HEK293T (cell line): ENCODE results near the gene COL5A1.

Experiments used
- CTCF ChIA-PET: fragments of 350-600 bp; formaldehyde crosslinking; extraction: SDS; loops from one replicate; lab custom pipeline; 2021; ENCODE audit warnings: antibody characterized with exemption, inconsistent platforms; lab: Yijun Ruan, JAX
- POLR2A ChIA-PET: fragments of 350-600 bp; formaldehyde crosslinking; extraction: SDS; loops from one replicate; lab custom pipeline; 2020; ENCODE audit warnings: antibody characterized with exemption, inconsistent platforms; lab: Yijun Ruan, JAX
- DNase-seq: peaks from one replicate; pipeline ENCODE4 v3.0.0; 2012; ENCODE audit warnings: mixed read lengths; ENCODE audit errors: extremely low spot score
- ARNT ChIP-seq: fragments of 450-650 bp; IDR thresholded peaks from 2 replicates; pipeline ENCODE4 v1.6.1; 2017; ENCODE audit warnings: mild to moderate bottlenecking
- BHLHE40 ChIP-seq: fragments of 450-650 bp; IDR thresholded peaks from 2 replicates; pipeline ENCODE4 v1.6.1; 2016; ENCODE audit warnings: mild to moderate bottlenecking, moderate library complexity, borderline replicate concordance
- CTBP1 ChIP-seq: fragments of 450-650 bp; IDR thresholded peaks from 2 replicates; pipeline ENCODE4 v1.6.1; 2016; ENCODE audit warnings: borderline replicate concordance
- ELF4 ChIP-seq: fragments of 450-650 bp; IDR thresholded peaks from 2 replicates; pipeline ENCODE4 v1.6.1; 2017; ENCODE audit warnings: antibody characterized with exemption
- FOXA1 ChIP-seq: fragments of 450-650 bp; IDR thresholded peaks from 2 replicates; pipeline ENCODE4 v1.6.1; 2016; ENCODE audit warnings: mild to moderate bottlenecking
- FOXK2 ChIP-seq: fragments of 450-650 bp; IDR thresholded peaks from 2 replicates; pipeline ENCODE4 v1.6.1; 2016; ENCODE audit warnings: mild to moderate bottlenecking
- FOXM1 ChIP-seq: fragments of 450-650 bp; IDR thresholded peaks from 2 replicates; pipeline ENCODE4 v1.6.1; 2017; ENCODE audit warnings: mild to moderate bottlenecking, borderline replicate concordance
- HDGF ChIP-seq: fragments of 450-650 bp; IDR thresholded peaks from 2 replicates; pipeline ENCODE4 v1.6.1; 2017; ENCODE audit warnings: antibody characterized with exemption, borderline replicate concordance
- L3MBTL2 ChIP-seq: fragments of 450-650 bp; conservative IDR thresholded peaks from 2 replicates; pipeline ENCODE4 v1.6.1; 2016; ENCODE audit warnings: mild to moderate bottlenecking
- LEF1 ChIP-seq: fragments of 450-650 bp; IDR thresholded peaks from 2 replicates; pipeline ENCODE4 v1.6.1; 2017; ENCODE audit warnings: mild to moderate bottlenecking, borderline replicate concordance
- NFRKB ChIP-seq: fragments of 450-650 bp; IDR thresholded peaks from 2 replicates; pipeline ENCODE4 v1.6.1; 2016; ENCODE audit warnings: mild to moderate bottlenecking, moderate library complexity
- PKNOX1 ChIP-seq: fragments of 450-650 bp; IDR thresholded peaks from 2 replicates; pipeline ENCODE4 v1.6.1; 2016
- SP1 ChIP-seq: fragments of 450-650 bp; IDR thresholded peaks from 2 replicates; pipeline ENCODE4 v1.6.1; 2017
- SUZ12 ChIP-seq: fragments of 450-650 bp; IDR thresholded peaks from 2 replicates; pipeline ENCODE4 v1.6.1; 2016; ENCODE audit warnings: mild to moderate bottlenecking
- TARDBP ChIP-seq: fragments of 450-650 bp; IDR thresholded peaks from 2 replicates; pipeline ENCODE4 v1.6.1; 2016
- ZNF384 ChIP-seq: fragments of 450-650 bp; IDR thresholded peaks from 2 replicates; pipeline ENCODE4 v1.6.1; 2016

Gene COL5A1

DNA sequence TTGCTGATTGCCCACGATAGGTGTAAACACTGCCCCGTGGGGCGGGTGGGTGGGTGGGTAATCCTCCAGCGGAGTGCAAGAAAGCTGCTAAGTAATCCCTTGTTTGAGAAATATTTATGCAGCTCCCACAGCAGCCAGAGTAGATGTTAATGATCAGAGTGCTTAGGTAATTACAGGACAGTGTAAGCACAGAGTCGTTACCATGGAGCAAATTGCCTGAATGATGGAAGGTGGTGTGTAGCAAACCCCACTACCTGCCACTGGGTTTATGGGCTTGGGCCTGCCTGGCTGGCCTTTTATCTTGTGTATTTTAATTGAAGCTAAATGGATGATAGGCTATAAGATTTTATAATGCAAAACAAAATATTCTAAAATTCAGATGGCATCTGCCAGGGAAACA is 110.0 kb downstream of the COL5A1 start:
- DNase-seq: no peak
- TF ChIP-seq ZNF384 (no peak), ELF4 (no peak), BHLHE40 (no peak), SP1 (no peak), FOXK2 (no peak), CTBP1 (no peak), LEF1 (no peak), L3MBTL2 (no peak), ARNT (no peak), PKNOX1 (no peak), NFRKB (no peak), FOXA1 (no peak)
- POLR2A ChIA-PET: no interaction called here
- CTCF ChIA-PET: interaction anchor here (0.8 kb wide), 1 partner anchor 13 kb away, joined by 5 read pairs; no protein-coding TSS in a partner anchor

- ChIA-PET POLR2A (no interaction called here), CTCF (interaction anchor here (0.6 kb wide), 1 partner anchor 248 kb away, joined by 3 read pairs; no protein-coding TSS in a partner anchor)
- TF ChIP-seq TARDBP (no peak), NFRKB (no peak), ELF4 (no peak), FOXK2 (no peak), ZNF384 (no peak)
- no peak for DNase-seq
These were observed 111.0 kb downstream of the COL5A1 start for GRCh38 chr9:134752471-134753168.

DNA sequence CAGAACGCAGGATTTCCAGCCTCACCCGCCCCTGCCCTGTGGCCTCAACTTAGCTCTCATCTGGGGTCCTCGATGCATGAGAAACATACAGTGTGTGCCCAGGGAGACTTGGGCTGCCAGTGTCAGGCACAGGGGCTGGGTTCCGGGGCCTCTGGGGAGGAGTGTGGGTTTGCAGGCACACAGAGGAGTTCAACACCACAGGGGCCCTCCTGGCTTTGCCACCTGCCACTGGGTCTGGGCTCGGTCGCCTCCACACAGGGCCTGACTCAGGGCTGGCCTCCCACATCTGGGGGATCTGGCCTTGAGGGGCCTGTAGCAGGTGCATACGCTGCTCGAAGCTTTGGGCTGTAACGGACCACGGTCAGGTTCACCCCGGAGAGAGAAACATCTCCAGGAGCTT is 111.6 kb downstream of the COL5A1 start:
- no peak for DNase-seq
- ChIA-PET CTCF (no interaction called here), POLR2A (no interaction called here)
- TF ChIP-seq BHLHE40 (no peak), NFRKB (no peak), FOXA1 (no peak)

DNA sequence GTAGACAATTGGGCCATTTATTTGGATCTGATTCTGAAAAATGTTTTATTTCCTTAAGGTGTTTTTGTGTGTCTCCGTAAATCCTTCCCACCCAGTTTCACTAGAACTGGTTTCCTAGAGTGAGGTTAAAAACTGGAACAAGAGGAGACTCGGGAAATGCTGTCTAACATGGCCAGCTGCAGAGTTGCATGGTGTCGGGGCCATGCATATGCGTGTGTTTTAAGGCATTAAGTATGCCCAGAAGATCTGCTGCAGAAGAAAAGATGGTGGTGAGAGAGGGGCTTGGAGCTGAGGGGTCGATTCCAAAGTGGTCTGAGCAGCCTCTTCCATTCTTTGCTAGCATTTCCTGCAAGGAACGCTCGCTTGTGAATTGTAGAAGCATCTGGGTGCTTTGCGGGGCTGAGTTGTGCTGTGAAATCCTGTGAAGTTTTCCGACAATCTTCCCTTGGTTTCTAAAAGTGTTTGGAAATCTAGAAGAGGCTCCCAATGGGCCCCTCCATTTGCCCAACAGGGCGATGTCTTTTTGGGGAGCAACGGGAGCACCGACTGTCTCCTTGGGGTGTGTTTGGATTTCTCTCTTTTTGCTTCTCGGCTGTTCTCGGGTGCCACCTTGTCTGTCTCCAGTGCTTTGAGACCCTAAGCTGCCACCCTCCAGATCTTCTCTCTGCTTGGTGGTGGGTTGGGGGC is 113.8 kb downstream of the COL5A1 start:
- no peak for DNase-seq
- POLR2A ChIA-PET: no interaction called here
- CTCF ChIA-PET: no interaction called here
- TF ChIP-seq NFRKB (no peak), PKNOX1 (no peak), SUZ12 (no peak), FOXK2 (no peak), BHLHE40 (no peak), CTBP1 (no peak), ZNF384 (no peak), ELF4 (no peak), TARDBP (no peak), HDGF (no peak)

- CTCF ChIA-PET: no interaction called here
- TF ChIP-seq CTBP1 (no peak), BHLHE40 (no peak), HDGF (no peak), ZNF384 (no peak), FOXA1 (no peak), ARNT (no peak)
- no peak for DNase-seq
- POLR2A ChIA-PET: no interaction called here
These were observed 114.5 kb downstream of the COL5A1 start for GRCh38 chr9:134756098-134756497.

GRCh38 chr9:134757216-134757975 is 115.8 kb downstream of the COL5A1 start:
- POLR2A ChIA-PET: no interaction called here
- CTCF ChIA-PET: no interaction called here
- TF ChIP-seq FOXM1 (no peak), LEF1 (no peak), FOXK2 (no peak), BHLHE40 (no peak), L3MBTL2 (no peak), ZNF384 (no peak), PKNOX1 (no peak), SUZ12 (no peak), TARDBP (no peak), NFRKB (no peak), ELF4 (no peak), CTBP1 (no peak), FOXA1 (no peak)
- DNase-seq: no peak
